GM18867 (cell line): ENCODE results near the gene AGBL1.

Source experiments
- ATAC-seq: cut with Tn5 transposase; IDR thresholded peaks from one replicate; pipeline ENCODE4 v1.9.1; 2021; ENCODE audit warnings: mild to moderate bottlenecking, moderate library complexity; ENCODE audit not compliant: unreplicated experiment

Gene AGBL1

DNA sequence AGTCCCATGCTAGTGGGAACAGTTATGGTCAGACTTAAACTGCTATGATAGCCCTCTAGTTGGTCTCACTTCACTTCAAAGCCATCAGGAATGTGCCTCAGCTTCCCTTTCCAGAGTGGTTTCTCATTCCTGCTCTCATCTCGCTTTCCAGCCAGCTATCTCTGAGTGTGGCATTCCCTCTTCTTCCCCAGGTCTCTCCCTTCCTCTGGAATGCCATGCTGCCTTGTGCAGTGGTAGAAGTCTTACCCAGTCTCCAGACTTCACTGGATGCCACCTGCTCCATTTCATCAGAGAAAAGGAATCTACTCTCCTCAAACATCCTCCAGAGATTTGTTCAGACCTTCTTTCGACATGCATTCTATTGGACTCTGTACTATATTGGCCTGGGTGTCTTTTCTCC is 83.0 kb downstream of the AGBL1 start:
- no peak for ATAC-seq

DNA sequence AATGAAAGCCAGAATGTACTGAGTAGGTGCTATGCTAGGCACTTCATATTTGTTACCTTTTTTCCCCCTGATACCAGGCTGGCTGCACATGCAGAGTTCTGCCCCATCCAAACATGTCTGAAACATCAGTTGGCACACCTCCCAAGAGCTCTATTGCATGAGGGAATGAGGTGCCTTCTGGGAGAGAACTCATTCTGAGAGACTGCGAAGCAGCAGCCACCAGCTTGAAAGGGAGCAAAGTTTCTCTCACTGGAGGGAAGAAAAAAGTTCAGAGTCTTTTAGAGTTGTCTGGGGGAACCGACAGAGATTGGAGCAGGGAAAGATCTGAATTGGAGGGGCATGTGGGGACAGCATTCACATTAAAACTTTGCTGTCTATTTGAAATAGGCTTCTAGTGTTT is 84.1 kb downstream of the AGBL1 start:
- no peak for ATAC-seq

DNA sequence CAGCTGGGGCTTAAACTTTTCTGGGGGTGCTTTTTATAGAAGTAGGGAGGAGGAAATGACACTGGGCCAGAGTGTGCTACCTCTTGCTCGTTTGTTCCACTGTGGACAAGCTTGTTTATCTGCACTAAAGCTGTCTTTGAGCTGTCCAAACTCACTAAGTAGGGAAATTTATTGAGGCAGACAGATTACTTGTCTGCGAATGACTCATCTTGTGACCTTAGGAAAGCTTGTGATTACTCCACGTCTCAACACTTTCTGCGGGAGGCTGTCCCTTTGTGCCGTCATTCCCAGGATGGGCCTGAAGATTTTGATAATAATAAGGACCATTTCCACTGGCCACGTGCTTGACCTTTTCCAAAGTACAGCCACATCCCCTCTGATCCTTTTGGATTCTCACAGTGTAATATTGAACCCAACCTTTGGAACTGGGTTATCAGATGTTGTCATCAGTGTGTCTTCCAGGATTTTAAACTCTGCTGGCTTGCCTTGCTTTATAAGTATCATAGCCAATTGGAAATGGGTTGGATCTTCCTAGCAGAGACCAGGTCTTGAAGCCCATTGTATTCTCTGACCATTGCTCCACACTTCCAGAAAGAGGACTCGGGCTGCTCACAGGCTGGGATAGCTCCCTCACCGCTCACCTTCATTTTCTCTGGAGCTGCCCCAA is 84.7 kb downstream of the AGBL1 start:
- ATAC-seq = no peak

DNA sequence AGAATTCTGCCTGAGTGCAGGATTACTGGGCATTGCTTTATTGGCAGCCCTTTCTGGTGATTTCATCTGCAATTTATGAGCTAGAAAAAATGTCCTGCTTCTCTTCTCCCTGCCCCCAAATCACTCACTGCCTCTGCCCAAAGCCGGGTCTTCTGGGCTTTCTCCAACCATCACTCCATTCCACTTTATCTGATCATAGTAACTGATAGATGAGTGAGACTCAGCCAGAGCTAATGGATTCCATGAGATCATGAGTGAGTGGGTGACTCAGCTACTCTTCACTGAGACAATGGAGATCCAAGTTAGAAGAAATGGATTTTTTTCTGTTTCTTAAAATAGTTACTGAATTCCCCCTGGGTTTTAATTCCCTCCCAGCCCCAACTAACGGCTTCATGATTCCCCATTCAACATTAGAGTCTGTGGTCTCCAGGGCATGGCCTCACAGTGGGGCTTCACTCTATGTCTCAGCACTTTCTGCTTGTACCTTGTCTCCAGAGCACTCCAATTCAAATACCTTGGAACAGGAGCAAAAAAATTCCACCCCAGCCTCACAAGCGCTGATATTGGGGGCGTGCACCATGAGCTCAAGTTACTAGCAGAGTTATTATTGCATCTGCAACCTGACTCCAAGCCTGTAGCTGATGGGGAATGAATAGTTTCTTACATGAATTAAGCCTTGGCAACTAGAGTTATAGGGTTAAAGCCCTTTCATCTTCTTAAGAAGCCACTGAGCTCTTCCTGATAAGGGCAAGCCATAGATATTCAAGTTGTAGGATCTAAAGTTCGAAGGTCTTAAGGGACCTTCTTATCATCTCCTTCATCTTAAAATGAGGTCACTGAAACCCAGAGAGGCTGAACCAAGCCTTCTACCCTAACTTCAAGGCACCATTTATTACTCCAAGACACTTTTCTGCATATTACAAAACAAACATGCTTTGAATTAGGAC is 85.9 kb downstream of the AGBL1 start:
- no peak for ATAC-seq

DNA sequence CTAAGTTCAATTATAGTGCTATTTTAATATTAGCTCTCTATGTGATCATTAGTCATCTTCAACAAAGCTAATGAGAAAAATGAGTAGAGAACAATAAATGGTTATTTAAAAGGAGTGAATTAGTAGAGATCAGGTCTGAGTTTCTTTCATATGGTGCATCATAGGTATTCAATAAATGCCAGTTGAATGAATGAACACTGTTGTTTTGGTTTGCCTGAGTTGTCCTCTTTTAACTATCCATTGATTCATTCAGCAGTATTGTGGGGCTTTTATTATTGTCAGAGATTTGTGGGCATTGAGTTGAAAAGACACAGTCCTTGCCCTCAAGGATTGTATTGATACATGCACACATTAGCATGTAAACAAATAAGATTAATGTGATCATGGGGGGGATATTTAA is 88.2 kb downstream of the AGBL1 start:
- ATAC-seq = no peak

DNA sequence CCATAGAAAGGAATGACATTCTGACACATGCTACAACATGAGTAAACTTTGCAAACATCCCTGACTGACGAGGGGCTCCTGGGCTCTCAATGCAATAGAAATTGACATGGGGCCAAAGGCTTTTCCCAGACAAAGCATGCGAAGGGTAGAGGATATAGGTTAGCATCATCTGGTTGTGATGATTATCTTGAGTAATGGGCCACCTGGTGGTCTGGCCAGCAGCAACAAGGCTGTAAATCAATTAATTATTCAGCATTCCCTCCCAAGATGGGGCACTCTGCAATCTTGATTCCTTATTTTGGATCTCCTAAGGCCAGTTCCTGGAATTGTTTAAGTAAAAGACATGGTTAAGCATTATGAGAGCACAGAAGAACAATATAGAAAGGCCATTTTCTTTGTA is 99.2 kb downstream of the AGBL1 start:
- no peak for ATAC-seq

DNA sequence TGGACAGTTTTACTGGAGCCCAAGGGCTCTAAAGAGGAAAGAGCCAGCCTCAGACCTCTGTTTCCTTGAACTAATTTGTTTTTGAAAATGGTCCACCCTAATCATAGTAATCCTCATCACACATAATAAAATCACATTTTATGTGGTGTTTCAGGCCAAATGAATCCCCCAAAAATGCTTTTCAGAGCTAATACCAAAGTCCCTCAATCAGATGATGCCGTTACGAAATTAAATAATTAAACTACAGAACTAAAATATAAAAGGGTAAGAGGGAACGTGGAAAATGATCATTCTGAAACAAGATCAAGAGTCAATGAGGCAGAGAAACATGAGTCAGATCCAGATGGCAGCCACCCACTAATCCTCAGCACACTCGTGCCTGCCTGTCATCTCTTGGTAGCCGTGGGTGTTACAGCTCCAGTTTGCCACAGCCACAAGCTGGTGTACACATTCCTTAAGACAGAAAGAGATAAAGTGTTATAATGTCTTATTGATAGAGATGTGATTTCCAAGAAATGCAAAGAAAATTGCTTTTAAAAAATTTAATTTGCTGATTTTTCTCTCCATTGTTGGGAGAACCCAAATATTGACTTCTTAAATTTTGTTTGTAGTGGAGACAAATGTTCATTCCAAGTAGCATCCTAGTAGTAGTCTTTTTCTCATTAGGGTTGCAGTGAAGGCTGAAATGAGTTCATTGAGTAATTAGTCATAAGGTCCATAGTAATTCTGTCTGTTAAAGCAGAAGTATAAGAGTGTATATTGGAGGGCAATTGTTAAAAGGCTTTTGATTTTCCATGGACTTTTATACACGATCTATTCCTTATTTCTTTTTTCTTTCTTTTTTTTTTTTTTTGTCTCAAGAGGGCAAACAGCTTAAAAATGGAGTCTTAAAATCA is 104.2 kb downstream of the AGBL1 start:
- ATAC-seq = no peak

DNA sequence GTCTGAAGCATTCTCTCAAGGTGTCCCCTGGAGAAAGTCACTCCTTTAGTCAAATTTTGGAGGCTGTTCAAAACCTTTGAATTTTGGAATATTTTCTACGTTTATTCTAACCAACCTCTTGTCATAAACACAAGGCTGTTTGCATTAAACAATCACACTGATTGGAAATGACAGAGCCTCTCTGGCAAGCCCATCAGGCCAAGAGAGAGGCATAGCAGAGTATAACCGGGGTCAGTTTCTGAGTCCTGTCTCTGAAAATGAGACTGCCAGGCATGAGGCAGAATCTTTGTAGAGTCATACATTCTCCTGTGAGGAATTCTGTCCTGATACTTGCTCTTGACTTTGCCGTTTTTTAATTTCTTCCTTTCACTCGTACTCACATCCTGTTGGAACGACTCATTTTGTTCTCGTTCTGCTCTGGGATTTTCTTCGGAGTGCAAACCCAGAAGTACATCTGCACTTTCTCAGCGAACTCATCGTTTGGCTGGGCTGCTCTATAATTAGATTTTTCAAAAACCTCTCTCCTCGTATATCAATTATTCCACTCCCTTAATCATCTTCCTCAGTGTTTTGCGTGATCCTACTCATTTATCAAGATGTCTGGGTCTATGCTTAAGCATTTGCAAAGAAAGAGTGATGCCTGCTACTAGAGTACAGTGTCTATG is 114.2 kb downstream of the AGBL1 start:
- ATAC-seq = no peak

DNA sequence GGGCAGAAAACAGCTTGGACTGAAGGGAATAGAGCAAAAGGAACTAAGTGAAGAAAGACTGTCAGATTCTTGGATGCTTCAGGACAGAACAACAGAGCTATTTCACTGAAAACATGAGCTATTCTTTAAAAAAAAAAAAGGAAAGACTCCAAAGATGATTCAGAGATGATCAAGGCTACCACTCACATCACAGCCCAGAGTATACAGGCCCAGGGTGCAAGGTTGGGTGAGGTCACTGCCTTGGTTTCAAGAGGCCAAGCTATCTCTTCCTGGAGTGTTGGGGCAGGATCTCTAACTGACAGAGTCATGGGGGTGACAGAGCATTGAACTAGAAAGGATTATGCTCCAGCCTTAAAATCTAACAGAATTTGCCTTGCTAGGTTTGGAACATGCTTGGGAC is 118.1 kb downstream of the AGBL1 start:
- ATAC-seq = no peak

DNA sequence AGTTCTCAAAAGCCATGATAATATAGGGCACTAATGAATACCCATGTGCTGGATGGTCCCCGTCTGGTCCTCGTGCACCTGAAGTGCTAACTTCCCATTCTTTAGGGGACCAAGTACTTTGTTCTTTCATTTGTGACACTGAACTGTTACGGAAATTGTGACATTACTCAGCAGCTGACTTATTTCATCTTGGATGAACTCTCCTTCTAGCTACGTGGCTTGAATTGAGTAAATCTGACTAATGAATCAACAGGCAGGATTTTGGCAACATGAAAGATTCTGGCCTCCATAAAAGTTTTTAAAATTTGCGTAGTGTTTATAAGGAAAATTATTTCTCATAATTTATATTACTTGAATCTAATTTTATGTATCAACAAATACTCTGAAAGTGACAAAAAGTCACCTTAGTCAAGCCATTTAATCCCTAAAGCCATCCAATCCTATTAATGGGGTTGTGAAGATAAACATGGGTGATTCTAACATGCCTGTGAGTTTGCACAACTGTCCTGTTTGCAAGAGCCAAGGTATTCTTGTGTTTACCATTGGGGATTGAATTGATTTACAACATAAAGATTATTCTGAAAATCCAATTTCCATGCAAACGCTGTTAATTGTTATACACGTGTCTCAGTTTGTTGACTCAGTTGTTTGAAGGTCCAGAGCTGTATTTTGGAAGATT is 119.9 kb downstream of the AGBL1 start:
- ATAC-seq = no peak

DNA sequence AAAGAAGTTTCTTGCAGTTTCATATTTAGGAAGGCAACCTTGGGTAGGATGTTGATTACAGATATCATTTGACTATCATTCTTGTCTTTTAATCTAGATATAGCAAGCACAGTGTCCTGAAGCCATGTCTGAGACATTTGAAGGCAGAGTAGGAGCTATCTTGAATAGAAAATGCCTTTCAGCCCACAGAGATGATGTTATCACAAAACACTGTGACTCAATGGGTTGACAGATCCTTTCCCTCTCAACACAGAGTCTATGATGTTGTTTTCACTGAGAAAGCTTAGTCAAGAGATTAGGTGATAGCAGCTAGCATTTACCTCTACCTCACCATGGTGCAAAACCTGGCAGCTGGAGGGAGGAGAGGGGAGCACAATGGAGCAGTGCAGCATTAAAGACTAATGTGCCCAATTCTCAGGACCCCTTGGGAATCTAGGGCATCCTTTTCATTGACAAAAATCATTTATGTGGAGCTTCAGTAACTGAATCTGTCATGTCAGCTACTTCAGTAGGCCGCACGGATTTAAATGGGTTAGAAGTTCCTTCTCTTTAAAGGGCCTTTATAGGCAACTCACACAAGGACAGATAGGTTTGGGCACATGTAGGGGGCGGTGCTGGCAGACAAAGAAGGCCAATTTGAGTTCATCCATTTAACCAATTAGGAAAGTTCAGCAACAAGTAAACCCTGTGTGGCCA is 121.8 kb downstream of the AGBL1 start:
- no peak for ATAC-seq

DNA sequence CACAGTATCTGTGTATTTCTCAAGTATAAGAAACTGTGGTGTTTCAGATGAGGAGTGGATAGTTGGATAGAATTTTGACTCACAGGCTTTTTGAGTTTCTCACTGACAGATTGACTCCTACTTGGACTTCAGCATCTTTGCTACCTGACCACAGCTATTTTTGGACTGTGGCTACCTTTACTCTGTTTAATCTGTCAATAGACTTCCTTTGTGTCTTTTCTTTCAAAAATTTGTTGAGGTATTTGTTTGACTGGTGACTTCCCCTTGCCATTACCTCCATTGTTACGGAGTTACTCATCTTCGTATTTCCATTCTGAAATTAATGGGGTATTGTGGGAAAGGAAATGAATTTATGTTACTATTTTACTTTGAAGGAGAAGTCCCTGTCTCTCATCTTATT is 123.8 kb downstream of the AGBL1 start:
- no peak for ATAC-seq

DNA sequence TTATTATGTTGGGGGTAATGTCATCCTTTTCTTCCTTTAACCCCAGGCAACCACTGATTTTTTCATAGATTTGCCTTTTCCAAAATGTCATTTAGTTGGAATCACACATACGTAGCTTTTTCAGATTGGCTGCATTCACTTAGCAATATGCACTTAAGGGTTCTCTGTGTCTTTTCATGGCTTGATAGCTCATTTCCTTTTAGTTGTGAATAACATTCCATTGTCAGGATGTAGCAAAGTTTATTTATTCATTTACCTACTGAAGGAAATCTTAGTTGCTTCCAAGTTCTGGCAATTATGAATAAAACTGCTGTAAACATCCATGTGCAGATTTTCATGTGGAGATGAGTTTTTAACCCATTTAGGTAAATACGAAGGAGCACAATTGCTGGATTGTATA is 125.4 kb downstream of the AGBL1 start:
- no peak for ATAC-seq

DNA sequence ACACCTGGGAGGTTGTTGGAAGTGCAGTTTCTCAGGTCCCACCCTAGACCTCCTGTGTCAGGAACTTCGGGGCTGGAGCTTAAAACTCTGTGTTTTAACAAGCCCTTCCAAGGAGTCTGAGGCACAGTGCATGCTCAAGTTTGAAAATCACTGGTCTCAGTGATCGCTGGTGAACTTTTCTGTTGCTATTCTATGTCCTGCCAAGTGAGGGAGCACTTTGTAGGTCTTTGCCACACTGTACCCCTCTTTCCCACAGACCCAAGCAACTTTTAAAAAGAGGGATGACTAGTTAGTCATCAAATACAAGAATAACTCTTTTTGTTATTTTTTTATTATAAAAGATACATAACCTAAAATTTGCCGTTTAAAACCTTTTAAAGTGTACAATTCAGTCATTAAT is 133.7 kb downstream of the AGBL1 start:
- ATAC-seq = no peak

DNA sequence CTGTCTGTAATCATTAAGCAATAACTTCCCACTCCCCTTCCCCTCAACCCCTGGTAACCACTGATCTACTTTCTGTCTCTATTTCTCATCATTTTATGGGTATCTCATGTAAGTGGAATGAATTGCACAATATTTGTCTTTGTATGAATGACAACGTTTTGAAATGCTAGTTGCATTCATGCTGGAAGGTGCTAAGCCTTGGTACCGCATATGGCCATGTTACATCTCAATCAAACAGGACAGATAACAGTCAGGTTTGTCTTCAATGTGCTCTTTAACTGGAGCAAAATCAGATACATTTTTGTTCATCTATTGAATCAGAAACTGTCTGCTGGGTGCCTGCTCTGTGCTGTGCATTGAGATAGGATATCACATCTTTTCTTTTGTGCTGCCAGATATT is 134.2 kb downstream of the AGBL1 start:
- ATAC-seq = no peak

DNA sequence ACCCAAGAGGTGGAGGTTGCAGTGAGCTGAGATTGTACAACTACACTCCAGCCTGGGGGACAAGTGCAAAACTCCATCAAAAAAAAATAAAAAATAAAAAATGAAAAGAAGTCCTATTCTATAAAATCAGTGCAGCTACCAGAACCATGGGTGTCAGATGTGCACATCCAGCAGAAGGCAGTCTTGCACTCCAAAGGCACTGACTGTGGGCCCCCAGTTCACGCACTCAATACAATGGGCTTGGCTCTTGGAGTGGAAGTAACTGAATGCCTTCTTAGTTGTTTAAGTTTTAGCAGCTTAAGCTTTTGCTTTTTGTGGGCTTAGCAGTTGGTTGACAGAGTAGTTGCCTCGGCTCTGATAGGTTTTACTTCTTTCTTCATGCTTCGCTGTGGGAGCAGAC is 141.4 kb downstream of the AGBL1 start:
- ATAC-seq = no peak

DNA sequence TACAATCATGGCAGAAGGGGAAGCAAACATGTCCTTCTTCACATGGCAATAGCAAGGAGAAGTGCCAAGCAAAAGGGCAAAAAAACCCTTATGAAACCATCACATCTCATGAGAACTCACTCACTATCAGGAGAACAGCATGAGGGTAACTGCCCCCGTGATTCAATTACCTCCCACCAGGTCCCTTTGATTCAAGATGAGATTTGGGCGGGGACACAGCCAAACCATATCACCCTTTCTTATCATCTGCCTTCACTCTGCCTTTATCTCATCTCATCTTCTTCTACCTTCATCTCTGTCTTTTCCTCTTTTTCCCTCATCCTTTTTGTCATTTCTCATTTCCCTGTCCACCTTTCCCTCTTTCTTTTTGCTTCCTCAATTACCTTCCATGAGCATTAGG is 149.6 kb downstream of the AGBL1 start:
- no peak for ATAC-seq

DNA sequence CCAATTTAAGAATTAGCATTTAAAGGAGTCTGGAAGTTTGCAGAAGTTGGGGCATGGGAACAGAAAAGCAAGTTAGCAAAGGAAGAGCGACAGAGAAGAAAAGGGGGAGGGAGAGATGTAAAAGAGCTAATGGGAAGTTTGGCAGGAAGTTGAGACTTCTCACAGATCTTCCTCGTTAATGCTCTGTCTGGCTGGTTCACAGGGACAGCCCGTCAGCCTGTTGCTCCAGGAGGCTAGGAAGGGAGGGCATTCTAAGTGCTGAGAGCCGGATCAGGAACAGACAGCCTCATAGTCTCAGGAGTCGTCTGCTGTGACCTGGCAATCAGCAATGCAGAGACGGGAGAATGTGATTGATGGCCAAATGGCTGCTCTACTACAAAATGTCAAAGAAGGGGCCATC is 150.3 kb downstream of the AGBL1 start:
- no peak for ATAC-seq

DNA sequence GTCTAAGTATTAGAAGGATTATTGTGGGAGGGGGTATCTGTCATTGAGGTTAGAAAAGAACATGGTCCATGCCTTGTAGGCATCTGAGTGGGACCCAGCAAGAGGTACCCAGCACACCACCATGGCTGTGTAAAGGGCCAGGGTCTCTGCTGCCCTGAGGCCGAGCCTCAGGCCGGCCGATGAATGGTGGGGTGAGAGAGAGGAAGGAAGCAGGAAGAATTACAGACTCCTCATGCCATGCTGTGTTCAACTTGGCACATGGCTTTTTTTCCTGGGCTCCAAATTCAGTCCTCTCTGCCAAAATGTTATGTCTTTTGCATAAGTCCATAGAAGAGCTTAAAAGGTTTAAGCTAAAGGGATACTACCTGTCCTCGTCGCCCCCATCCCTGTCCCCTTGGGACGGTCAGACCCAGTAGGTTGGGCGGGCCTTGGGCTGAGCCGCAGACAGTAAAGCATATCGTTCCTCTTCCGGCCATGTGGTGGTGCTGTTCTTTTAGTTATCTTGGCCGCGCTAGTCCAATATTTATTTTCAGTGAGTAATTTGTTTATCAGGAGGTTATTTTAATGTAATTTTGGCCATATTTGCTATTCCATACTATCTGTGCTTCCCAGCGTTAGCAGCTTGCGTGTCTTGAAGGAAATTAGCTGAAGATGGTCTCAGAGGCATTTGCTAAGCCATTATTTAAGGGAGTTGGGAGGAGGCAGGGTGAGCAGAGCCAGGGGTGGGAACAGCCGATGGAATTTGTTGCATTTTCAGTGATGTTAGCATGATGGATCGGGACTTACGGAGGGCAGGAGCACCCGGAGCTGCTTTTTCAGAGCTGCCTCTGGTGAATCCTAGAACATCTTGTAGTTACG is 152.4 kb downstream of the AGBL1 start:
- no peak for ATAC-seq
